ENCODE results near the gene CDH13. TPM values are rescaled to one million over a fixed set of nuclear protein-coding genes. Genes with fewer than 3 reads are reported as not detected.
A peak's percentile ranks its signal among the peaks of the same experiment; 100 is the strongest.

The CDH13 gene
- total RNA-seq, 1 donor from 2014 or later: 28.9 TPM

DNA sequence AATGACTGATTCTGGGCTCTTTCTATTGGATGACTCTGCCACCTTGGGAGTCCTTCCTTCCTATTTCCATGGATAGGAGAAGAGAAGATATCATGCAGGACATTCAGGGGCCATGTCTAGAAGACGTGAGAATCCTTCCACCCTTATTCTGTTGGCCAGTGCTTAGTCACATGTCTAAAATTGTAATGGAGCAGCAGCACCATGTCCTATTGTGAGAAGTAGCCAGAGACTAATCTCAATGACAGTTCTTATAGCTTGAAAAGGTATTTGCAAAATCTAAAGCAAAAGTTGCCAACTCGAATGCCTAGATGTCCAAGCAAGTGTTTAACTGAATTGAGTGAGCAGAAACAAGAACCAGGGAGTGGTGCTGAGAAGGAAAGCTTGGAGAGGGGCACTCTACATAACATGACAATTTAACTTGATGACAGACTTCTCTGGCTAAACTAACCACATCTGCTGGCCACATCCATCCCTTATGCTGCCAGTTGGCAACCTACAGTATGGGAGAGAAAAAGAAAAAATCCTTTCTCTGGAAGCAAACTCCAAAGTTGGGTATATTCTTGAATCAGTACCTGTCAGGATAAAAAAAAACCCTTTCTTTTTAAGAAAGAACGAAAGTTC, 225.7 kb downstream of the CDH13 start:
- DNase-seq: no peak

GRCh38 chr16:82855471-82855870, 228.7 kb downstream of the CDH13 start:
- no peak for DNase-seq

DNA sequence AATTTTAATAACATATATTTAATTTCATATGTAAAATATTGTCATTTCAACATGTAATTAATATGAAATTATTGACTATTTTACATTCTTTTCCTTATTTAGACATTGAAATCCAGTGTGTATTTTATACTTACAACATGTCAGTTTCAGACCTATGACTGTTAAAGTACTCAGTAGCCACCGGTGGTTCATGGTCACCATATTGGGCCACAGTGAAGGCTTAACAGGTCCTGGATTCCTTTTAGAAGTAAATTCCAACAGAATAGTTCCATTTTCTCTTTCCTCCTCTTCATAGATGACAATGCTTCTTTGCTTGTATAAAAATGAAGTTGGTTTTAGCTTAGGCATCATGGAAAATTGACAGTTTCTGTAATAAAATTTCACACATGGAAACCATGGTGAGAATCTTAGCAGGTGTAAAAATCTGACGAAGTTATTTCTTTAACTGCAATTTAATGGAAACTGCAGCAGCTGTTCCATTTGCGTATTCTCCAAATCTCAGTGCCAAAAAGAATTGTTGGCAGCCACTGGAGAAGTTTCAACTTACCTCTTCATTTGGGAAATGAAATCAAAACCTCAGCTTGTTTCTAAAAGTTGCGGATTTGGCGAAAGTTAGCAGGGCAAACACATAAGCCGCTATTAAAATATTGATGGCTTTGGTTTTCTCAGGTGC, 231.1 kb downstream of the CDH13 start:
- DNase-seq: no peak

- no peak for DNase-seq
Measured at GRCh38 chr16:82859662-82860061, 232.9 kb downstream of the CDH13 start.

GRCh38 chr16:82860071-82860470, 233.3 kb downstream of the CDH13 start:
- DNase-seq: no peak

- DNase-seq: no peak
Measured at GRCh38 chr16:82862057-82862456, 235.3 kb downstream of the CDH13 start.

GRCh38 chr16:82864332-82865040, 237.7 kb downstream of the CDH13 start:
- DNase-seq: no peak

DNA sequence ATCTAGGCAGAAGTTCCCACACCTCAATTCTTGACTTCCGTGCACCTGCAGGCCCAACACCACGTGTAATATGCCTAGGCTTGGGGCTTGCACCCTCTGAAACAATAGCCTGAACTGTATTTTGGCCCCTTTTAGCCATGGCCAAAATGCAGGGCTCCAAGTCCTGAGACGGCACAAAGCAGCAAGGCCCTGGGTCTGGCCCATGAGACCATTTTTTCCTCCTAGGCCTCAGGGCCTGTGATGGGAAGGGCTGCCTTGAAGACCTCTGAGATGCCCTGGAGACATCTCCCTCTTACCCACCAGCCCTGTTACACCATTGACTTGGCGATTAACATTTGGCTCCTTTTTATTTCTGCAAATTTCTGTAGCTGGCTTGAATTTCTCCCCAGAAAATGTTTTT, 238.6 kb downstream of the CDH13 start:
- DNase-seq: no peak

DNA sequence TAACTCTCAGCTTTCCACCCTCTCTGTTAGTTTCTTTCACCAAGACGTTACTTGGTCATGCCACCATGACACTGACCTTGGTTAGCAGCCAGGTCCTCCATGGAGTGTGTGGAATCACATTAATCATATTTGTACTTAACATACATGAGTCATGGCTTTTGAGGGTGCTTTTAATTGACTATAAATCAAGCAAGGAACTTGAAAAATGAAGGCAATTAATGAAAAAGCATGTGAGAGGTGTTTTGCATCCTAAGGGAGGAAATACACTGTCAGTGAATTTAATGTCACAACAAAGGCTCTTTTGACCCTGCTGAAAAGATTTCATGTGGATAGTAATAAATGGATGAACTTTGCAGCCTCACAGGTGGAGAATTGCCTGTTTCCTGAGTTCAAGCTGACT, 240.7 kb downstream of the CDH13 start:
- DNase-seq: no peak

GRCh38 chr16:82874271-82874670, 247.5 kb downstream of the CDH13 start:
- no peak for DNase-seq

GRCh38 chr16:82874672-82875071, 247.9 kb downstream of the CDH13 start:
- no peak for DNase-seq

- no peak for DNase-seq
Measured at GRCh38 chr16:82876951-82877350, 250.2 kb downstream of the CDH13 start.

- no peak for DNase-seq
Measured at GRCh38 chr16:82878466-82878865, 251.7 kb downstream of the CDH13 start.

DNA sequence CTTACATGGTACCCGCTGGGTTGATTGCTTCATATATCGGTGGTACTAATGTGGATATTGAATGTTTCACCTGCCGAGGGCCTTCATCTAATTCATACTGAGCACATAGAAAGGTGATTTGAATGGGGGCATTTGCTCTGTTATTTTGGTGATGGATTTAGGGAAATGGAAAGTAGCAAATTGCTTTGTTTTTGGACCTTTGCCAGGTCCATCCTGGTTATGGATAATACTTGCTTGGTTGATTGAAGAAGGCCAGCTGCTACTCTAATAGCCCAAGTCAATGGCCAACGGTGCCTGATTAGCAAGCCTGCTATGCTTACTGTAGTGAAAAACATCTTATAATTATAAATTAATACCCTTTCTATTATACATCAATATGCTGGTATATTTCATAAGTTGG, 253.6 kb downstream of the CDH13 start:
- no peak for DNase-seq

DNA sequence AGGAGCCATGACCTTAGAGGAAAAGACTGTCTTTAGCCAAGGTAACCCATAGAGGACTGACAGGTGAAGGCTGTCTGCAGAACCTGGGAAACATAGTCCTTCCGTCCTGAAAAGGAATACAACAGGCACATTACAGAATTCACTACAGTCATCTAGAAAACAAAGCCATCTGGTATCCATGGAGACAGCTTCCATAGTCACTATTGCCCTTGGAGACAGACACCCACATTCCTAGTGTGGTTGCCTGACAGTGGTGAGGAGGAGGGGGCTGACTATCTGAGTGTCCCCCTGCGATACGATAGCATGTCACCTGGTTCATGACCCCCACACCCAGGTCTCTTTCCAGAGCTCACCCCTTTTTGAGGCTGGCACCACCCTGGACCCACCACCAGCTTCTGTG, 254.7 kb downstream of the CDH13 start:
- no peak for DNase-seq

DNA sequence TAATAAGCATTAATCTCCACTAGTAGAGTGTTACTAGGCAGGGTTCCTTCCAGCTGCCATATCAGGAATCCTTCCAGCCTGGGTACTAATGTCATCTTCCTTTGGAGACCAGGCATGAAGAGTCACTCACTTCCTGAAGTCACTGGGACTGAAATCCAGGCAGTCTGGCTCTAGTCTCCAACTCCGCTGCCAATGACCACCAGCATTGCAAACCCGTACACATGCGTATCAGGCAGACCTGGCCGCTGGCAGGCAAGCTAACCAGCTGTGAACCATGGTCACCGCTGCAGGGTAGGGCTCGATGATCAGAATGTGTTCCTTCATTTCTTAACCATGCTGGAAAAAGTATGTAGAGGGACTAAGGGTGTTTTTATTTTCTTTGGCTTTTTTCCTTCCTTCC, 255.5 kb downstream of the CDH13 start:
- DNase-seq: no peak

- DNase-seq: no peak
Measured at GRCh38 chr16:82882982-82883835, 256.4 kb downstream of the CDH13 start.

GRCh38 chr16:82884320-82884898, 257.6 kb downstream of the CDH13 start:
- DNase-seq: no peak

DNA sequence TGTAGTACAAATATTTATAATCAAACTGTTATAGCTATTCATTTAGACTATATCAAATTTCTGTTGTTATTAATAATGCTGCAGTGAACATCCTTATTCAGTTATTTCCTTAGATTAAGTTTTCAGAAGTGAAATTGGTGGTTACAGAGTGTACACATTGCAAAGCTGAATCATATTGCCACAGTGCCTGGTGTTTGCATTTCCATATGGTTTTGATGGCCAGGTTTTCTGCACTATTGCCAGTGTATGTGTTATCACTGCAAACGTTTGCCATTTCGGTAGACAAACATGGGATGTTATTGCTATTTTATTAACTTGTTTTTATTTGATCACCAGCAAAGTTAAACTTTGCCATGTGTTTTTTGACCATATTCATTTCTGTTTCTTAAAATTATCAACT, 259.4 kb downstream of the CDH13 start:
- no peak for DNase-seq

DNA sequence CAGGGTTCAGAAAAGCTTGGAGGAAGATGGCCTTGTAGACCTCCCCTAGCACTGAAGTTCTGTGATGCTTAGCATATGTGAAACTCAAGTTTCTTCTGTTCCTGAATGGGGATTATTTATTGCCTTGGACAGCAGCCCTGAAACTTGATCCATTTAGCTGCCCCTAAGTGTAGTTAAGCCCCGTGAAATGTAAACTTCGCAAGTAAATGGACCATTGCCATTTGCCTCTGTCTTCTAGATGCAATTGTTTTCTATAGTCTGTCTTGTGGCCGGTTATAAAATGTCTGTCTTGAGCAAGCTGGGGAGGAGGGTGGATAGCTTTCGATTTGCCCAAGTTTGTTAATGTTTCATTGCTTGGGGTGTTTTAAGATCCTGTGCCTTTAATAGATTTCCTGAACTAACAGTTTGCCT, 261.8 kb downstream of the CDH13 start:
- peak; percentile 8 for DNase-seq

DNA sequence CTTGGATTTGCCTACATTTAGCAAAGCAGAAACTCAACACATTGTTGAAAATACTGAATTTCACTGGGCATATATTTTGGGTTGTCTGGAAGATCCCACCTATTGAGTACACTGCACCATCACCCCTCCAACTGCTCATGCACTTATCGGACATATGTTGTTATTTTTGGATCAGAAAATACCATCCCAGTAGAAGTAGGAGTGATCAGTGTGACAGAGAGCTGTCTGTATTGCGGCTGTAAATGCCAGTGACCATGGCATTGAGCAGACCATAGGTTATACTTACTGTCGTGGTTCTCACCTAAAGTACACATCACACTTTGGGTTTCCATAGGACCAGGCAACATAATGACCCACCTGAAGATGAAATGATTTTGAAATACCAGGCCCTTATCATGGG, 264.7 kb downstream of the CDH13 start:
- DNase-seq: no peak

DNA sequence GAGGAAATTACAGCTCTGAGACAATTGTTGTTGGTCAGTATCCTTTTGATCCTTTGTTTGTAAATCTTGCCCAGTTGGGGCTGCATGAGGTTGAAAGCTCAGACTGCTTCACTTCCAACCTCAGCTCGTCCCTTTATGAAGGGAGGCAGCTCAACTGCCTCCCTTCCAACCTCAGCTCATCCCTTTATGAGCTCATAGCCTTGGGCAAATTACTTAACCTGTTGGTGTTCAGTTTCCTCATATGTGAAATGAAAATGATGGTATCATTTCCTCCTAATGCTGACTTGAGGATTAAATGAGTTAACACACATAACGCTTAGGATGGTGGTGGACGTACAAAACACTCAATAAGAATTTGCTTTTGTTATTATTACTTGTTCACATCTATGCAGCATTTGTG, 265.1 kb downstream of the CDH13 start:
- no peak for DNase-seq

All from skin of body (tissue), 2 donors.